HepG2 (cell line): ENCODE measurements around the gene TMEM107. TPM values are rescaled to one million over a fixed set of nuclear protein-coding genes. Genes with fewer than 3 reads are reported as not detected.

Experiments used
- ATRX ChIP-seq: sonication (generic); formaldehyde crosslinking; IDR thresholded peaks from 2 replicates; pipeline ENCODE4 v1.4.0; 2020; ENCODE audit warnings: missing genetic modification reagents, borderline replicate concordance
- ISL2 ChIP-seq: sonication (generic); formaldehyde crosslinking; IDR thresholded peaks from 2 replicates; pipeline ENCODE4 v1.5.0; 2020; ENCODE audit warnings: missing genetic modification reagents
- JARID2 ChIP-seq: sonication (generic); formaldehyde crosslinking; IDR thresholded peaks from 2 replicates; pipeline ENCODE4 v1.8.1; 2023; ENCODE audit warnings: missing genetic modification reagents, inconsistent platforms; ENCODE audit not compliant: insufficient replicate concordance
- KLF11 ChIP-seq: IDR thresholded peaks from 2 replicates; pipeline ENCODE4 v1.6.1; 2016; ENCODE audit warnings: missing compliant biosample characterization
- PCBP1 ChIP-seq: fragments of 200-400 bp; formaldehyde crosslinking; IDR thresholded peaks from 2 replicates; pipeline ENCODE4 v1.6.1; 2017; ENCODE audit warnings: mild to moderate bottlenecking, low read depth, low read length, borderline replicate concordance
- SRF ChIP-seq: IDR thresholded peaks from 2 replicates; pipeline ENCODE4 v1.6.1; 2011; ENCODE audit warnings: mild to moderate bottlenecking, low read depth, low read length, moderate library complexity
- THAP9 ChIP-seq: sonication (generic); formaldehyde crosslinking; IDR thresholded peaks from 2 replicates; pipeline ENCODE4; 2020; ENCODE audit warnings: missing genetic modification reagents, mild to moderate bottlenecking, borderline replicate concordance
- ZNF17 ChIP-seq: sonication (generic); formaldehyde crosslinking; IDR thresholded peaks from 2 replicates; pipeline ENCODE4 v1.5.0; 2020; ENCODE audit warnings: mild to moderate bottlenecking, missing genetic modification reagents
- ZNF207 ChIP-seq: fragments of 450-650 bp; IDR thresholded peaks from 2 replicates; pipeline ENCODE4 v1.6.1; 2016; ENCODE audit warnings: antibody characterized with exemption, borderline replicate concordance
- ZNF280D ChIP-seq: sonication (generic); formaldehyde crosslinking; IDR thresholded peaks from 2 replicates; pipeline ENCODE4 v1.5.1; 2020; ENCODE audit warnings: mild to moderate bottlenecking, missing genetic modification reagents
- ZNF790 ChIP-seq: sonication (generic); formaldehyde crosslinking; IDR thresholded peaks from 2 replicates; pipeline ENCODE4 v1.8.0; 2022; ENCODE audit warnings: missing genetic modification reagents, mild to moderate bottlenecking, borderline replicate concordance
- polyA plus RNA-seq, 8 experiments: library from polyadenylated mRNA; depleted of rRNA in 3 of 8; stranded (reverse) in 7 of 8; unstranded in 1 of 8; fragments of >200 nt; fragmentation: Illumina TruSeq in 4 of 8; extraction: Trizol in 4 of 8; gene quantifications; 2 replicates each; pipeline versions ENCODE4 v1.2.1 to v1.2.3, GENCODE V29; 2011 to 2016; ENCODE audit warnings: low read depth in 4 of 8, missing spikeins in 1 of 8, mixed read lengths in 1 of 8; ENCODE audit not compliant: insufficient read depth in 1 of 8
- total RNA-seq, 5 experiments: library from RNA; depleted of rRNA; stranded (reverse); fragments of >200 nt; fragmentation: Illumina TruSeq; extraction: Trizol; gene quantifications; 2 replicates each; pipeline ENCODE4 v1.2.3, GENCODE V29; 2016; ENCODE audit warnings: low read depth in 1 of 5
- TF ChIP-seq, protein P1 (sequence below): sonication (generic); formaldehyde crosslinking; IDR thresholded peaks from 2 replicates; pipeline ENCODE4 v1.4.0; 2020; ENCODE audit warnings: missing genetic modification reagents
- TF ChIP-seq, protein P2 (sequence below): sonication (generic); formaldehyde crosslinking; IDR thresholded peaks from 2 replicates; pipeline ENCODE4 v1.8.1; 2023; ENCODE audit warnings: missing genetic modification reagents, inconsistent platforms, borderline replicate concordance
- TF ChIP-seq, protein P3 (sequence below): sonication (generic); formaldehyde crosslinking; IDR thresholded peaks from 2 replicates; pipeline ENCODE4 v1.9.0; 2021; ENCODE audit warnings: missing genetic modification reagents, mild to moderate bottlenecking, borderline replicate concordance

Gene TMEM107
- total and polyA plus RNA-seq, 2 of the 13 experiments (the other 11 are each of a cell fraction or from before 2014, with no cell fraction given) = 7.2 to 15.3 TPM

GRCh38 chr17:8176197-8176940 is at the start of gene TMEM107 (continued):
- TF ChIP-seq, protein P1, sequence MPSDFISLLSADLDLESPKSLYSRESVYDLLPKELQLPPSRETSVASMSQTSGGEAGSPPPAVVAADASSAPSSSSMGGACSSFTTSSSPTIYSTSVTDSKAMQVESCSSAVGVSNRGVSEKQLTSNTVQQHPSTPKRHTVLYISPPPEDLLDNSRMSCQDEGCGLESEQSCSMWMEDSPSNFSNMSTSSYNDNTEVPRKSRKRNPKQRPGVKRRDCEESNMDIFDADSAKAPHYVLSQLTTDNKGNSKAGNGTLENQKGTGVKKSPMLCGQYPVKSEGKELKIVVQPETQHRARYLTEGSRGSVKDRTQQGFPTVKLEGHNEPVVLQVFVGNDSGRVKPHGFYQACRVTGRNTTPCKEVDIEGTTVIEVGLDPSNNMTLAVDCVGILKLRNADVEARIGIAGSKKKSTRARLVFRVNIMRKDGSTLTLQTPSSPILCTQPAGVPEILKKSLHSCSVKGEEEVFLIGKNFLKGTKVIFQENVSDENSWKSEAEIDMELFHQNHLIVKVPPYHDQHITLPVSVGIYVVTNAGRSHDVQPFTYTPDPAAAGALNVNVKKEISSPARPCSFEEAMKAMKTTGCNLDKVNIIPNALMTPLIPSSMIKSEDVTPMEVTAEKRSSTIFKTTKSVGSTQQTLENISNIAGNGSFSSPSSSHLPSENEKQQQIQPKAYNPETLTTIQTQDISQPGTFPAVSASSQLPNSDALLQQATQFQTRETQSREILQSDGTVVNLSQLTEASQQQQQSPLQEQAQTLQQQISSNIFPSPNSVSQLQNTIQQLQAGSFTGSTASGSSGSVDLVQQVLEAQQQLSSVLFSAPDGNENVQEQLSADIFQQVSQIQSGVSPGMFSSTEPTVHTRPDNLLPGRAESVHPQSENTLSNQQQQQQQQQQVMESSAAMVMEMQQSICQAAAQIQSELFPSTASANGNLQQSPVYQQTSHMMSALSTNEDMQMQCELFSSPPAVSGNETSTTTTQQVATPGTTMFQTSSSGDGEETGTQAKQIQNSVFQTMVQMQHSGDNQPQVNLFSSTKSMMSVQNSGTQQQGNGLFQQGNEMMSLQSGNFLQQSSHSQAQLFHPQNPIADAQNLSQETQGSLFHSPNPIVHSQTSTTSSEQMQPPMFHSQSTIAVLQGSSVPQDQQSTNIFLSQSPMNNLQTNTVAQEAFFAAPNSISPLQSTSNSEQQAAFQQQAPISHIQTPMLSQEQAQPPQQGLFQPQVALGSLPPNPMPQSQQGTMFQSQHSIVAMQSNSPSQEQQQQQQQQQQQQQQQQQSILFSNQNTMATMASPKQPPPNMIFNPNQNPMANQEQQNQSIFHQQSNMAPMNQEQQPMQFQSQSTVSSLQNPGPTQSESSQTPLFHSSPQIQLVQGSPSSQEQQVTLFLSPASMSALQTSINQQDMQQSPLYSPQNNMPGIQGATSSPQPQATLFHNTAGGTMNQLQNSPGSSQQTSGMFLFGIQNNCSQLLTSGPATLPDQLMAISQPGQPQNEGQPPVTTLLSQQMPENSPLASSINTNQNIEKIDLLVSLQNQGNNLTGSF (CRISPR knock-in tag) = no peak
- TF ChIP-seq ZNF790 (CRISPR knock-in tag) (no peak), THAP9 (CRISPR knock-in tag) (no peak), ZNF280D (0 out of 2 replicates have a peak, but pooled peaks have one; percentile 2), SRF (no peak), JARID2 (no peak), ZNF17 (CRISPR knock-in tag) (no peak), PCBP1 (peak; percentile 58; the same call in 1 of the 2 replicates), ISL2 (no peak), ZNF207 (no peak), ATRX (CRISPR knock-in tag) (no peak), KLF11 (CRISPR knock-in tag) (no peak)
- TF ChIP-seq, protein P2, sequence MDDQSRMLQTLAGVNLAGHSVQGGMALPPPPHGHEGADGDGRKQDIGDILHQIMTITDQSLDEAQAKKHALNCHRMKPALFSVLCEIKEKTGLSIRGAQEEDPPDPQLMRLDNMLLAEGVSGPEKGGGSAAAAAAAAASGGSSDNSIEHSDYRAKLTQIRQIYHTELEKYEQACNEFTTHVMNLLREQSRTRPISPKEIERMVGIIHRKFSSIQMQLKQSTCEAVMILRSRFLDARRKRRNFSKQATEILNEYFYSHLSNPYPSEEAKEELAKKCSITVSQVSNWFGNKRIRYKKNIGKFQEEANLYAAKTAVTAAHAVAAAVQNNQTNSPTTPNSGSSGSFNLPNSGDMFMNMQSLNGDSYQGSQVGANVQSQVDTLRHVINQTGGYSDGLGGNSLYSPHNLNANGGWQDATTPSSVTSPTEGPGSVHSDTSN = no peak
- TF ChIP-seq, protein P3, sequence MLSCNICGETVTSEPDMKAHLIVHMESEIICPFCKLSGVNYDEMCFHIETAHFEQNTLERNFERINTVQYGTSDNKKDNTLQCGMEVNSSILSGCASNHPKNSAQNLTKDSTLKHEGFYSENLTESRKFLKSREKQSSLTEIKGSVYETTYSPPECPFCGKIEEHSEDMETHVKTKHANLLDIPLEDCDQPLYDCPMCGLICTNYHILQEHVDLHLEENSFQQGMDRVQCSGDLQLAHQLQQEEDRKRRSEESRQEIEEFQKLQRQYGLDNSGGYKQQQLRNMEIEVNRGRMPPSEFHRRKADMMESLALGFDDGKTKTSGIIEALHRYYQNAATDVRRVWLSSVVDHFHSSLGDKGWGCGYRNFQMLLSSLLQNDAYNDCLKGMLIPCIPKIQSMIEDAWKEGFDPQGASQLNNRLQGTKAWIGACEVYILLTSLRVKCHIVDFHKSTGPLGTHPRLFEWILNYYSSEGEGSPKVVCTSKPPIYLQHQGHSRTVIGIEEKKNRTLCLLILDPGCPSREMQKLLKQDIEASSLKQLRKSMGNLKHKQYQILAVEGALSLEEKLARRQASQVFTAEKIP (CRISPR knock-in tag) = no peak
